CD4-positive, alpha-beta T cell treated with Interleukin-15 for 1 hour (primary cell): ENCODE data around the gene DGKZ.
"Not testable (repeated sequence)": the region's sequence is repeated elsewhere in the genome, so short reads cannot be mapped to it uniquely, and the experiment has no call there.

ENCODE experiments used
- DNase-seq: peaks from one replicate; pipeline ENCODE4 v3.0.0-alpha.2; 2020

Gene DGKZ, protein sequence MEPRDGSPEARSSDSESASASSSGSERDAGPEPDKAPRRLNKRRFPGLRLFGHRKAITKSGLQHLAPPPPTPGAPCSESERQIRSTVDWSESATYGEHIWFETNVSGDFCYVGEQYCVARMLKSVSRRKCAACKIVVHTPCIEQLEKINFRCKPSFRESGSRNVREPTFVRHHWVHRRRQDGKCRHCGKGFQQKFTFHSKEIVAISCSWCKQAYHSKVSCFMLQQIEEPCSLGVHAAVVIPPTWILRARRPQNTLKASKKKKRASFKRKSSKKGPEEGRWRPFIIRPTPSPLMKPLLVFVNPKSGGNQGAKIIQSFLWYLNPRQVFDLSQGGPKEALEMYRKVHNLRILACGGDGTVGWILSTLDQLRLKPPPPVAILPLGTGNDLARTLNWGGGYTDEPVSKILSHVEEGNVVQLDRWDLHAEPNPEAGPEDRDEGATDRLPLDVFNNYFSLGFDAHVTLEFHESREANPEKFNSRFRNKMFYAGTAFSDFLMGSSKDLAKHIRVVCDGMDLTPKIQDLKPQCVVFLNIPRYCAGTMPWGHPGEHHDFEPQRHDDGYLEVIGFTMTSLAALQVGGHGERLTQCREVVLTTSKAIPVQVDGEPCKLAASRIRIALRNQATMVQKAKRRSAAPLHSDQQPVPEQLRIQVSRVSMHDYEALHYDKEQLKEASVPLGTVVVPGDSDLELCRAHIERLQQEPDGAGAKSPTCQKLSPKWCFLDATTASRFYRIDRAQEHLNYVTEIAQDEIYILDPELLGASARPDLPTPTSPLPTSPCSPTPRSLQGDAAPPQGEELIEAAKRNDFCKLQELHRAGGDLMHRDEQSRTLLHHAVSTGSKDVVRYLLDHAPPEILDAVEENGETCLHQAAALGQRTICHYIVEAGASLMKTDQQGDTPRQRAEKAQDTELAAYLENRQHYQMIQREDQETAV

DNA sequence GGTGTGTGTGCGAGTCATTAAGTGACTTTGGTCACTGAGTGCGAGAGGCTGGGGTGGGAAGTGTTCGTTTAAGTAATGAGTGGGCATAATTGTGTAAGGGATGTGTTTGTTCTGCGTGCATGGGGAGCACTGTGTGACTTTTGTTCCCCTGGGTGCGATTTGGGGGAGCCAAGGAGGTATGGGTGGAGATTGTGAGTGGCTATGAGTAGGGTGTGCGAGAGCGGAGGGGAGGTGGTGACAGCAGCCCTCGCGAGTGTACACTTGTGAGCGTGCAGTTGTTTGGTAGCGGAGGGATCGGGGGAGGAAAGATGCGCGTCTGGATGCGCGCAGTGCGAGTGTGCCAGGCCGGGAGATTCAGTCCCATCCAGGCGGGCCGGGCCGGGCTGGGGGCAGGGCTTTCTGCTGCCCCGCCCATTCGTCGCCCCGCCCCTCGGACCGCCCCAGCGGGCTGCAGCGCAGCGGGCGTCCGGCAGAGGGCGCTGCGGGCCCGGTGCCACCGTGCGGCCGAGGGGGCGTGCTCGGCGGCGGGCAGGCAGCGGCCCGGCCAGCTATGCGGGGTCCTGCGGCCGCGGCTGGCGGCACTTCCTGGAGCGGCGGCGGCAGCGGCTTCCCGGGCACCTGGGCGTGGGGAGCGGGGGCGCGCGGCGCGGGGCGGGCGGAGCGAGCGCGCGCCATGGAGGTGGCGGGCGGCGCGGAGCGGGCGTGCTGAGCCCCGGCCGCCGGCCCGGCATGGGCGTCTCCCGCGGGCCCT is at the start of gene DGKZ:
DGKZ (plus strand) TSS at position 578 of the 751 bp plus-strand sequence. CDS start 197 bp downstream, outside the sequence.
- DNase-seq: peak; percentile 92

DNA sequence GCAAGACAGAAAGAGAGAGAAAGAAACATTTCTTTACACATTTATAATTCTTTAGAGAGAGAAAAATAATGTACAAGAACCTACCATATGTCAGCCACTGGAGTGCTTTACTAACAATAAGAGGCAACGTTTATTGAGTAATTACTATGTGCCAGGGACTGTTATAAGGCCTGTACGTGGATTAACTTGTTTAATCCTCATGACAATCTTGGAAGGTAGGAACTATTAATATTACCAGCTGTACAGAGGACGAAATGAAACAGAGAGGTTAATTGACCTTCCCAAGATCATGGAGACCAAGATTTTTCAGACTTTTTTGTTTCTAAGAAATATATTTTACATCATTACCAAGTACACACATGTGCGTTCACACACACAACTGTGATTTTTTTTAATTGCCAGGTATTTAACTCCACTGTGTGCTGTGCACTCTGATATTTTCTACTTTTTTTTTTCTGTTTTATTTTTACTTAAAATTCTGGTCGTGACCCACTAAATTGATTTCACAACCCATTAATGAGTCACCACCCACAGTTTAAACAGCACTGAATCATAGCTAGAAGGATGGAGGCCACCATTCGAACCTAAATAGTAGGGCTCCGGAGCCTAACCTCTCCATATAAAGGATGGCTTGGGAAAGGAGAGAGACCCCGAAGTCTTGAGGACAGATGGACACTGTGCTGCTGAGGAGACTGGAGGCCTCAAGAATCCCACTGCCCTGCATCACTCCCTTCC is 48.4 kb upstream of the DGKZ start:
- DNase-seq: no peak

DNA sequence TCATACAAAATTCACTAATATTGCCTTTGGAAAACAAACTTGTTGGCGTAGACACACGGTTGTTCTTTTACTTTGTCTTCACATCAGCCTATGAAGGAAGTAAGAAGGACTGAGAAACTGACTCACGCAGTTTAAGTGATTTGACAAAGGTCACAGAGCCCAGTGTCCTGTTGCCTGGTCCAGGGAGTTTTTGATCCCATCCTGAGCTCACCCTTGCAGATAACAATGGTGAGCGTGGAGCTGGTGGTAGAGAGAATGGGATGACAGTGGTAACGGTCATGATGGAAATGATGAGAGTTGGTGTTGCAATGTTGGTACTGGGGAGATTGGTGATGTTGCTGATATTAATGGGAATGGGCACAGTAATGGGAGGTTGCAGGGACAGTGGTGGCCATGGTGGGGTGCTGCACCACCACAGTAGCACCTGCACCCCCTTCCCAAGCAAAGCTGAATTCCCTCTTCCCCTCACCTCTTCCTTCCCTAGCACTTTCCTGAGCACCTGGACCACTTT is 47.8 kb upstream of the DGKZ start:
- no peak for DNase-seq

- DNase-seq: no peak
Observed at GRCh38 chr11:46300270-46300669, 47.0 kb upstream of the DGKZ start.

DNA sequence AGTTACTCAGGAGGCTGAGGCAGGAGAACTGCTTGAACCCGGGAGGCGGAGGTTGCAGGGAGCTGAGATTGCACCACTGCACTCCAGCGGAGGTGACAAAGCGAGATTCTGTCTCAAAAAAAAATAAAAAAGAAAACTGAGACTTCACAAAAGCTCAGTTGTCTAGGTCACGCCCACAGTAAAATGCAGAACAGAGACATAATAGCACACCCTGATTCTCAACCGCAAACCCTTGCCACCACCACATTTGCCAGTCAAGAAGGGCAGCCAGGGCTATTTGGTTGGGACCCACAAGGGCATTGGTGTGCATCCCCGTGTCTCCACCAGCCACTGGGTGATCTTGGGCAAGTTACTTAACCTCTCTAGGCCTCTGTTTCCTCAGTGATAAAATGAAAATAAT is 44.4 kb upstream of the DGKZ start:
- peak; percentile 38 for DNase-seq

DNA sequence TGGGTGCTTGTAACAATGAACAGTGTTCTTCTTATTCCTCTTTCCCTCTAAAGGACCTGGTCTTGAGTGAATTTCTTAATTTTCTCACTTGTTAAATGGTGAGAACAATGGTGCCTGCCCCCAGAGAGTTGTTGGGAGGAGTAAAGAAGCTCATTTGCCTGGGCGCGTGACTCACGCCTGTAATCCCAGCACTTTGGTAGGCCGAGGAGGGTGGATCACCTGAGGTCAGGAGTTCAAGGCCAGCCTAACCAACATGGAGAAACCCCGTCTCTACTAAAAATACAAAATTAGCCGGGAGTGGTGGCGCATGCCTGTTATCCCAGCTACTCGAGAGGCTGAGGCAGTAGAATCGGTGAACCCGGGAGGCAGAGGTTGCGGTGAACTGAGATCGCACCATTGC is 43.2 kb upstream of the DGKZ start:
- not testable (repeated sequence) for DNase-seq

GRCh38 chr11:46304605-46305179 is 42.6 kb upstream of the DGKZ start:
- no peak for DNase-seq

GRCh38 chr11:46305295-46305694 is 42.0 kb upstream of the DGKZ start:
- DNase-seq: peak; percentile 38

DNA sequence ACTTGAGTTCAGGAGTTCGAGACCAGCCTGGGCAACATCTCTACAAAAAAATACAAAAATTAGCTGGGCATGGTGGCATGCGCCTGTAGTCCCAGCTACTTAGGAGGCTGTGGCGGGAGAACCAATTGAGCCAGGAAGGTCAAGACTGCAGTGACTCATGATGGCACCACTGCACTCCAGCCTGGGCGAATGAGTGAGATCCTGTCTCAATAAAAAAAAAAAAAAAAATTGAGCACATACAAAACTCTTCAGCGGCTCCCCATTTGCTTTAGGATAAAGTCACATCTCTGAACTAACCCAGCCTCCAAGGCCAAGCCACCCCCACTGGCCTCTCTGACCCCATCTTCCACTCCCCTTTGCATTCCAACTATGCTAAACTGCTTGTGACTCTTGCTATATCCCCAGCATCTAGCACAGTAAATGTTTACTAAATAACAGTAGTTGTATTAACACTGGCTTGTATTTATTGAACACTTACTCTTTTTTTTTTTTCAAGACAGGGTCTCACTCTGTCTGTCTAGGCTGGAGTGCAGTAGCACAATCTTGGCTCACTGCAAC is 40.9 kb upstream of the DGKZ start:
- no peak for DNase-seq

GRCh38 chr11:46307369-46307768 is 39.9 kb upstream of the DGKZ start:
- no peak for DNase-seq

- no peak for DNase-seq
Observed at GRCh38 chr11:46307785-46308341, 39.4 kb upstream of the DGKZ start.

DNA sequence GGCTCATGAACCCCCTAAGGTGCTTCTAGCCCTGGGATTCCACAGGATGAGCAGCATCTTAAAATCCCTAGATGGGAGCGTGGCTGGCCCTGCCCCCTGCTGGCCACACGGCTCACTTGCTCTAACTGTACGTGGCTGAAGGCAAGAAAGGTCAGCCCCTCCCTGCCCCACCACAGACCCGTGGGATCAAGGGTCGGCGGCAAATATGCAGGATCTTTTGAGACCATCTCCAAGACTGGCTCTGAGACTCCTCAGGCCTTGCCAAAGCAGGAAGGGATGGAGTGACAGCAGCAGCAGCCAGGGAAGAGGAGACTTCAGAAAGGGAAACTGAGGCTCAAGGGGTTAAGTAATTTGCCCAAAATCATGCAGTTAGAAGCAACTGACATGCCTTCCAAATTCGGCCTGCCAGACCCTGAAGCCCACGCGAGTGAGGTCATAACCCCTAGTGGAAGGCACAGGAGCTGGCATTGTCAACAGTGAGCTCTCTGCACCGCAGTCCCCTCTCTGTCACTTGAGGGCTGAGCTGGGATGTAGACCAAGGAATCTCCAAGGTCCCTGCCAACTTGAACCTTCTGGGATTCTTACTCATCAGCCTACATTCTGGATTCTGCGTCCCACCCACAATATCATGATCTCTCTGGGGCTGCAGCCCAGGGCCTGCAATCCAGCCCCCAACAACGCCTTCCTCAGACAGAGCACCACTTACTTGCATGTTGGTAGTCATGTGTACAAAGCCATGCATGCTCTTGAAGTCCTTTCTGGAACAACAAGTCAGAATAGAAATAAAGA is 38.4 kb upstream of the DGKZ start:
- peak; percentile 55 for DNase-seq

DNA sequence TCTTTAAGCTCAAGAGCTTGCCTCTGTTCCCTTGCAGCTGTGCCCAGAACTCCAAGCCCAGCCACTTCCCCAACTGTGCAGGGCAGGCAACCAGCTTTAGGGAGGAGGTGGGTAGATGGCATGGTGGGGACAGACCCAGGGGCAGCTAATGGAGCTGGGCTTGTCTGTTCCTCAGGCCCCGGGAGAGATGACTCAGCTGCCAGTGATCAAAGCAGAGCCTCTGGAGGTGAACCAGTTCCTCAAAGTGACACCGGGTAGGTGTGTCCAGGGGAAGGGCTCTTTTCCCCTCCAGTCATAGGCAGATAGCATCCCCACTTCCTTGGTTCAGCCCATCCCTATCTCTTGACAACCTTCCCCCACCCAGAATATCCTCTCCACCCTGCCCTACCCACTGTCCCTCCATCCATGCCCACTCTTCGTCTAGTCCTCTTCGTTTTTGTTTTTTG is 37.4 kb upstream of the DGKZ start:
- DNase-seq: peak; percentile 45

GRCh38 chr11:46315033-46315738 is 32.1 kb upstream of the DGKZ start:
- DNase-seq: peak; percentile 68

GRCh38 chr11:46315783-46316563 is 31.3 kb upstream of the DGKZ start:
- DNase-seq: no peak

GRCh38 chr11:46319074-46319453 is 28.2 kb upstream of the DGKZ start:
- no peak for DNase-seq

DNA sequence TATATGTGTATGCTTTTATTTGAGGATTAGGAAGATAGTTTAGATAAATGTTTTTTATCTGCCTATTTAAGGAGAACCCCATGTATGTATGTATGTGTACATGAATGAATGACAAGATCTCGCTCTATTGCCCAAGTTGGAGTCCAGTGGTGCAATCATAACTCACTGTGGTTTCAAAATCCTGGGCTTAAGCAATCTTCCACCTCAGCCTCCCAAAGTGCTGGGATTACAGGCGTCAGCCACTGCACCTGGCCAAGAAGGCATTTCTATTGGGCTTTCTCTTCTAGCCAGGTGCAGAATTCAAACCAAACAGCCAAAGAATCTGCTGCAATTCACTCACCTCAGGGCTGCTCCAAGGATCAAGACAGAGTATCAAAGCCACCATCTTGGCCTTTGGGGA is 25.5 kb upstream of the DGKZ start:
- DNase-seq: peak; percentile 22

GRCh38 chr11:46322759-46323158 is 24.5 kb upstream of the DGKZ start:
- no peak for DNase-seq
